ENCODE measurements around the gene SFTA2.
"Not testable (repeated sequence)": the region's sequence is repeated elsewhere in the genome, so short reads cannot be mapped to it uniquely, and the experiment has no call there.

Gene SFTA2

DNA sequence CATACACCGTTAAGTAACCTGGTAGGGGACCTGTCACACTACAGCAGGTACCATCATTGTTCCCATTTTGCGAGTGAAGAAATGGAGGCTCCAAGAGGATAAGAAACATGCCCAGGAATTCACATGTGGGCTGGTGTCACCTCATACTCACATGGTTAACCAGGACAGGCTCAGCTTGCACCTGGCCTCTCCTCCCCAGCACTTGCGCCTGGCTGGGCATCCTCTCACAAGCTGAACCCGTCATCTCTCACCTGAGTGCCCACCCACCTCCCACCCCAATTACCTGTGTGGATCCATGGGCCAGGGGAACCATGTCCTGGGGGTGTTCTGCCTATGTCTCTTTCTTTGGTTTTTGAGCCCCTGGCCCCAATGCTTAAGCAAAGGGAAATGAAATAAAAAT is 1.5 kb downstream of the SFTA2 start:
- peaks cover 7% of the 10 kb centered on the region in 2 donors for H3K4me1 ChIP-seq (ENCODE audit: control insufficient read depth in 1 of 2, insufficient read depth in 2 of 2, low read length in 2 of 2)
- no peak overlapping the region for H3K27ac ChIP-seq (ENCODE audit: low read depth, low read length)
- H3K36me3 ChIP-seq (ENCODE audit: control insufficient read depth in 1 of 2, insufficient read depth in 2 of 2, low read length in 2 of 2), result peaks cover 3 to 14% of the 10 kb centered on the region in 2 donors
- H3K9me3 ChIP-seq (ENCODE audit: control insufficient read depth in 1 of 2, low read length in 2 of 2), result peaks cover 4 to 6% of the 10 kb centered on the region in 2 donors
- no peaks in the 10 kb centered on the region for H3K27me3 ChIP-seq (ENCODE audit: control insufficient read depth in 1 of 2, insufficient read depth in 2 of 2, low read length in 2 of 2)
- no peak overlapping the region for H3K9ac ChIP-seq (ENCODE audit: low read depth in 1 of 2, low read length in 2 of 2)
- H3K4me3 ChIP-seq (ENCODE audit: low read depth in 1 of 2, low read length in 2 of 2), result no peak overlapping the region

- Histone ChIP-seq H3K4me1 (ENCODE audit: control insufficient read depth in 1 of 2, insufficient read depth in 2 of 2, low read length in 2 of 2) (peaks cover 7% of the 10 kb centered on the region in 2 donors), H3K27ac (ENCODE audit: low read depth, low read length) (no peak overlapping the region), H3K9ac (ENCODE audit: low read depth in 1 of 2, low read length in 2 of 2) (no peak overlapping the region), H3K27me3 (ENCODE audit: control insufficient read depth in 1 of 2, insufficient read depth in 2 of 2, low read length in 2 of 2) (no peaks in the 10 kb centered on the region), H3K9me3 (ENCODE audit: control insufficient read depth in 1 of 2, low read length in 2 of 2) (peaks cover 4 to 6% of the 10 kb centered on the region in 2 donors), H3K4me3 (ENCODE audit: low read depth in 1 of 2, low read length in 2 of 2) (no peak overlapping the region), H3K36me3 (ENCODE audit: control insufficient read depth in 1 of 2, insufficient read depth in 2 of 2, low read length in 2 of 2) (peaks cover 3 to 29% of the 10 kb centered on the region in 2 donors)
These were observed 3.3 kb downstream of the SFTA2 start for GRCh38 chr6:30928677-30929076.

- not testable (repeated sequence) for H3K9me3 ChIP-seq (ENCODE audit: control insufficient read depth in 1 of 2, low read length in 2 of 2); H3K27me3 ChIP-seq (ENCODE audit: control insufficient read depth in 1 of 2, insufficient read depth in 2 of 2, low read length in 2 of 2); H3K27ac ChIP-seq (ENCODE audit: low read depth, low read length); H3K4me3 ChIP-seq (ENCODE audit: low read depth in 1 of 2, low read length in 2 of 2); H3K4me1 ChIP-seq (ENCODE audit: control insufficient read depth in 1 of 2, insufficient read depth in 2 of 2, low read length in 2 of 2); H3K9ac ChIP-seq (ENCODE audit: low read depth in 1 of 2, low read length in 2 of 2)
- H3K36me3 ChIP-seq (ENCODE audit: control insufficient read depth in 1 of 2, insufficient read depth in 2 of 2, low read length in 2 of 2), result peaks cover 15 to 42% of the 10 kb centered on the region in 2 donors
These were observed 4.9 kb downstream of the SFTA2 start for GRCh38 chr6:30927080-30927479.

DNA sequence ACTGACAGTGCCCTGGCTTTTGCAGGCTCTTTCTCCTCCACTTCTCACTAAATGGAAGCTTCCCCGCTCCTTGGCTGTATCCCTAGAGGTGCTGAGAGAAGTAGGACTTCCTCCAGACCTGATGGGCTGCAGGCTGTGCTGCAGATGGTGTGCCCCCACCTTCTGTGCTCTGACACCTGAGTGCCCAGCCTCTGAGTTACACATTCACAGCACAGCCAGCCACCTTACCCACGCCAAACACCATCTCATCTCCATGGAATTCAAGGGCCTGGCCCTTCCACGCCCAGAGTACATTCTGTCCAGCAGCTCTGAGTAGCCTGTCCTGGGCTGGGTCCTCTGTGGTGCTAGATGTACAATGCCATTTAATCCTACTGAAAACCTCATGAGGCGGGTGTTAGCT is 5.3 kb downstream of the SFTA2 start:
- H3K9ac ChIP-seq (ENCODE audit: low read depth in 1 of 2, low read length in 2 of 2), result no peak overlapping the region
- no peak overlapping the region for H3K4me3 ChIP-seq (ENCODE audit: low read depth in 1 of 2, low read length in 2 of 2)
- no peaks in the 10 kb centered on the region for H3K27me3 ChIP-seq (ENCODE audit: control insufficient read depth in 1 of 2, insufficient read depth in 2 of 2, low read length in 2 of 2)
- H3K4me1 ChIP-seq (ENCODE audit: control insufficient read depth in 1 of 2, insufficient read depth in 2 of 2, low read length in 2 of 2), result no peaks in the 10 kb centered on the region
- no peak overlapping the region for H3K27ac ChIP-seq (ENCODE audit: low read depth, low read length)
- peaks cover 4 to 6% of the 10 kb centered on the region in 2 donors for H3K9me3 ChIP-seq (ENCODE audit: control insufficient read depth in 1 of 2, low read length in 2 of 2)
- peaks cover 19 to 46% of the 10 kb centered on the region in 2 donors for H3K36me3 ChIP-seq (ENCODE audit: control insufficient read depth in 1 of 2, insufficient read depth in 2 of 2, low read length in 2 of 2)

- not testable (repeated sequence) for H3K27ac ChIP-seq (ENCODE audit: low read depth, low read length); H3K9me3 ChIP-seq (ENCODE audit: control insufficient read depth in 1 of 2, low read length in 2 of 2); H3K9ac ChIP-seq (ENCODE audit: low read depth in 1 of 2, low read length in 2 of 2); H3K4me1 ChIP-seq (ENCODE audit: control insufficient read depth in 1 of 2, insufficient read depth in 2 of 2, low read length in 2 of 2); H3K4me3 ChIP-seq (ENCODE audit: low read depth in 1 of 2, low read length in 2 of 2); H3K27me3 ChIP-seq (ENCODE audit: control insufficient read depth in 1 of 2, insufficient read depth in 2 of 2, low read length in 2 of 2)
- peaks cover 41 to 70% of the 10 kb centered on the region in 2 donors for H3K36me3 ChIP-seq (ENCODE audit: control insufficient read depth in 1 of 2, insufficient read depth in 2 of 2, low read length in 2 of 2)
These were observed 7.8 kb downstream of the SFTA2 start for GRCh38 chr6:30924040-30924627.

GRCh38 chr6:30922447-30922852 is 9.5 kb downstream of the SFTA2 start:
- Histone ChIP-seq H3K4me3 (ENCODE audit: low read depth in 1 of 2, low read length in 2 of 2) (no peak overlapping the region), H3K9me3 (ENCODE audit: control insufficient read depth in 1 of 2, low read length in 2 of 2) (no peaks in the 10 kb centered on the region), H3K27me3 (ENCODE audit: control insufficient read depth in 1 of 2, insufficient read depth in 2 of 2, low read length in 2 of 2) (no peaks in the 10 kb centered on the region), H3K9ac (ENCODE audit: low read depth in 1 of 2, low read length in 2 of 2) (no peak overlapping the region), H3K4me1 (ENCODE audit: control insufficient read depth in 1 of 2, insufficient read depth in 2 of 2, low read length in 2 of 2) (no peaks in the 10 kb centered on the region), H3K27ac (ENCODE audit: low read depth, low read length) (no peak overlapping the region), H3K36me3 (ENCODE audit: control insufficient read depth in 1 of 2, insufficient read depth in 2 of 2, low read length in 2 of 2) (peaks cover 46 to 82% of the 10 kb centered on the region in 2 donors)

GRCh38 chr6:30918670-30919069 is 13.3 kb downstream of the SFTA2 start:
- Histone ChIP-seq H3K4me3 (ENCODE audit: low read depth in 1 of 2, low read length in 2 of 2) (no peak overlapping the region), H3K9me3 (ENCODE audit: control insufficient read depth in 1 of 2, low read length in 2 of 2) (no peaks in the 10 kb centered on the region), H3K36me3 (ENCODE audit: control insufficient read depth in 1 of 2, insufficient read depth in 2 of 2, low read length in 2 of 2) (peaks cover 43 to 63% of the 10 kb centered on the region in 2 donors), H3K27ac (ENCODE audit: low read depth, low read length) (no peak overlapping the region), H3K4me1 (ENCODE audit: control insufficient read depth in 1 of 2, insufficient read depth in 2 of 2, low read length in 2 of 2) (peaks cover 15 to 25% of the 10 kb centered on the region in 2 donors), H3K27me3 (ENCODE audit: control insufficient read depth in 1 of 2, insufficient read depth in 2 of 2, low read length in 2 of 2) (no peaks in the 10 kb centered on the region), H3K9ac (ENCODE audit: low read depth in 1 of 2, low read length in 2 of 2) (no peak overlapping the region)

DNA sequence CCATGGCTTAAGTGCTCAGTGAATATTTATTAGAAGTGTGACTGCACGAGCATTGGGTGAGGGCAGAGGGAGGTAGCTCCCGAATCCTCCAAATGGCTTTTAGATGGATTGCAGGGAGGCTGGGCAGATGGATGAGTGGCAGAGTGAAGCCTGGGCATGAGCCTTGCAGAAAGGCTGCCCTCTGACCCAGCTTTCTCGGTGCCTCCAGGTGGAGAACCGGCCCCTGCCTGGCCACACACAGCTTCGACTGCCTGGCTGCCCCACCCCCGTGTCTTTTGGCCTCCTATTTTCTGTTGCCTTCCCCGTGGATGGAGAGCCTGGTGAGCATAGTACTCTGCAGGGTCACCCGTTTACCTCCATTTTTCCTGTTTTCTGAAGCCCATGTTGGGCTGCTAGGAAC is 14.5 kb downstream of the SFTA2 start:
- Histone ChIP-seq H3K9ac (ENCODE audit: low read depth in 1 of 2, low read length in 2 of 2) (no peak overlapping the region), H3K27ac (ENCODE audit: low read depth, low read length) (no peak overlapping the region), H3K27me3 (ENCODE audit: control insufficient read depth in 1 of 2, insufficient read depth in 2 of 2, low read length in 2 of 2) (no peaks in the 10 kb centered on the region), H3K4me3 (ENCODE audit: low read depth in 1 of 2, low read length in 2 of 2) (no peak overlapping the region), H3K9me3 (ENCODE audit: control insufficient read depth in 1 of 2, low read length in 2 of 2) (no peaks in the 10 kb centered on the region), H3K4me1 (ENCODE audit: control insufficient read depth in 1 of 2, insufficient read depth in 2 of 2, low read length in 2 of 2) (peaks cover 22 to 31% of the 10 kb centered on the region in 2 donors), H3K36me3 (ENCODE audit: control insufficient read depth in 1 of 2, insufficient read depth in 2 of 2, low read length in 2 of 2) (peaks cover 33 to 54% of the 10 kb centered on the region in 2 donors)

- peaks cover 31 to 52% of the 10 kb centered on the region in 2 donors for H3K36me3 ChIP-seq (ENCODE audit: control insufficient read depth in 1 of 2, insufficient read depth in 2 of 2, low read length in 2 of 2)
These were observed 14.9 kb downstream of the SFTA2 start for GRCh38 chr6:30917041-30917440.

GRCh38 chr6:30915591-30915946 is 16.4 kb downstream of the SFTA2 start:
- Histone ChIP-seq H3K4me1 (ENCODE audit: control insufficient read depth in 1 of 2, insufficient read depth in 2 of 2, low read length in 2 of 2) (peaks cover 22 to 31% of the 10 kb centered on the region in 2 donors), H3K9me3 (ENCODE audit: control insufficient read depth in 1 of 2, low read length in 2 of 2) (no peaks in the 10 kb centered on the region), H3K4me3 (ENCODE audit: low read depth in 1 of 2, low read length in 2 of 2) (peak overlapping the region in 1 of 2 donors; percentile 92), H3K27ac (ENCODE audit: low read depth, low read length) (no peak overlapping the region), H3K36me3 (ENCODE audit: control insufficient read depth in 1 of 2, insufficient read depth in 2 of 2, low read length in 2 of 2) (peaks cover 19 to 51% of the 10 kb centered on the region in 2 donors), H3K27me3 (ENCODE audit: control insufficient read depth in 1 of 2, insufficient read depth in 2 of 2, low read length in 2 of 2) (no peaks in the 10 kb centered on the region), H3K9ac (ENCODE audit: low read depth in 1 of 2, low read length in 2 of 2) (peak overlapping the region; percentile 76 to 81)

More at GRCh38 chr6:30917041-30917440, 14.9 kb downstream of the SFTA2 start:
- no peaks in the 10 kb centered on the region for H3K9me3 ChIP-seq (ENCODE audit: control insufficient read depth in 1 of 2, low read length in 2 of 2)
- H3K27ac ChIP-seq (ENCODE audit: low read depth, low read length), result no peak overlapping the region
- peaks cover 22 to 31% of the 10 kb centered on the region in 2 donors for H3K4me1 ChIP-seq (ENCODE audit: control insufficient read depth in 1 of 2, insufficient read depth in 2 of 2, low read length in 2 of 2)
- H3K4me3 ChIP-seq (ENCODE audit: low read depth in 1 of 2, low read length in 2 of 2), result no peak overlapping the region
- H3K27me3 ChIP-seq (ENCODE audit: control insufficient read depth in 1 of 2, insufficient read depth in 2 of 2, low read length in 2 of 2), result no peaks in the 10 kb centered on the region
- H3K9ac ChIP-seq (ENCODE audit: low read depth in 1 of 2, low read length in 2 of 2), result no peak overlapping the region
